HEK293T (cell line): ENCODE measurements around the gene AAK1.

Experiments
- CTCF ChIA-PET: fragments of 350-600 bp; formaldehyde crosslinking; extraction: SDS; loops from one replicate; lab custom pipeline; 2021; ENCODE audit warnings: antibody characterized with exemption, inconsistent platforms; lab: Yijun Ruan, JAX
- POLR2A ChIA-PET: fragments of 350-600 bp; formaldehyde crosslinking; extraction: SDS; loops from one replicate; lab custom pipeline; 2020; ENCODE audit warnings: antibody characterized with exemption, inconsistent platforms; lab: Yijun Ruan, JAX
- DNase-seq: peaks from one replicate; pipeline ENCODE4 v3.0.0; 2012; ENCODE audit warnings: mixed read lengths; ENCODE audit errors: extremely low spot score
- ARNT ChIP-seq: fragments of 450-650 bp; IDR thresholded peaks from 2 replicates; pipeline ENCODE4 v1.6.1; 2017; ENCODE audit warnings: mild to moderate bottlenecking
- BHLHE40 ChIP-seq: fragments of 450-650 bp; IDR thresholded peaks from 2 replicates; pipeline ENCODE4 v1.6.1; 2016; ENCODE audit warnings: mild to moderate bottlenecking, moderate library complexity, borderline replicate concordance
- CTBP1 ChIP-seq: fragments of 450-650 bp; IDR thresholded peaks from 2 replicates; pipeline ENCODE4 v1.6.1; 2016; ENCODE audit warnings: borderline replicate concordance
- ELF4 ChIP-seq: fragments of 450-650 bp; IDR thresholded peaks from 2 replicates; pipeline ENCODE4 v1.6.1; 2017; ENCODE audit warnings: antibody characterized with exemption
- FOXA1 ChIP-seq: fragments of 450-650 bp; IDR thresholded peaks from 2 replicates; pipeline ENCODE4 v1.6.1; 2016; ENCODE audit warnings: mild to moderate bottlenecking
- FOXK2 ChIP-seq: fragments of 450-650 bp; IDR thresholded peaks from 2 replicates; pipeline ENCODE4 v1.6.1; 2016; ENCODE audit warnings: mild to moderate bottlenecking
- FOXM1 ChIP-seq: fragments of 450-650 bp; IDR thresholded peaks from 2 replicates; pipeline ENCODE4 v1.6.1; 2017; ENCODE audit warnings: mild to moderate bottlenecking, borderline replicate concordance
- HDGF ChIP-seq: fragments of 450-650 bp; IDR thresholded peaks from 2 replicates; pipeline ENCODE4 v1.6.1; 2017; ENCODE audit warnings: antibody characterized with exemption, borderline replicate concordance
- L3MBTL2 ChIP-seq: fragments of 450-650 bp; conservative IDR thresholded peaks from 2 replicates; pipeline ENCODE4 v1.6.1; 2016; ENCODE audit warnings: mild to moderate bottlenecking
- LEF1 ChIP-seq: fragments of 450-650 bp; IDR thresholded peaks from 2 replicates; pipeline ENCODE4 v1.6.1; 2017; ENCODE audit warnings: mild to moderate bottlenecking, borderline replicate concordance
- NFRKB ChIP-seq: fragments of 450-650 bp; IDR thresholded peaks from 2 replicates; pipeline ENCODE4 v1.6.1; 2016; ENCODE audit warnings: mild to moderate bottlenecking, moderate library complexity
- PKNOX1 ChIP-seq: fragments of 450-650 bp; IDR thresholded peaks from 2 replicates; pipeline ENCODE4 v1.6.1; 2016
- SP1 ChIP-seq: fragments of 450-650 bp; IDR thresholded peaks from 2 replicates; pipeline ENCODE4 v1.6.1; 2017
- SUZ12 ChIP-seq: fragments of 450-650 bp; IDR thresholded peaks from 2 replicates; pipeline ENCODE4 v1.6.1; 2016; ENCODE audit warnings: mild to moderate bottlenecking
- TARDBP ChIP-seq: fragments of 450-650 bp; IDR thresholded peaks from 2 replicates; pipeline ENCODE4 v1.6.1; 2016
- ZNF384 ChIP-seq: fragments of 450-650 bp; IDR thresholded peaks from 2 replicates; pipeline ENCODE4 v1.6.1; 2016

Gene AAK1

DNA sequence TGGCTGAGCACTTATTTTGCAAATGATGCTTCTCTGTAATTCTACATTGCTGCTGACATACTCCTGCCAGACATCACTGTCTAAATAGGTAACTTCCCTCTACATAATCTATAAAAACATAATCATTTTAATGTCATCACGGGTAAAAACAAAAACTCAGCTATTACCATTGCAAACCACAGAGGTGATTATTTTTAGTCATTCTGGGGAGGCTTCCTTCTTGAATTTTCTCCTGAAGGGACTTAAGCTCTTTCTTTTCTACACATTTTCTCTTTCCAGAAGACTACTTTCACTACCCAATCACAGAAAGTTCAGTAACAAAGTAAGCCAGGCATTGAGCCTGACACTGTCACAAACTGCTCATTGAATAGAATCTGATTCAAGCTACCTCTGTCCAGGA, 165.9 kb downstream of the AAK1 start:
- TF ChIP-seq ELF4 (no peak), ARNT (no peak), FOXK2 (no peak)
- ChIA-PET POLR2A (no interaction called here), CTCF (interaction anchor here (0.9 kb wide), 1 partner anchor 40 kb away, joined by 3 read pairs; the partner anchor contains the start of gene NFU1)
- no peak for DNase-seq

DNA sequence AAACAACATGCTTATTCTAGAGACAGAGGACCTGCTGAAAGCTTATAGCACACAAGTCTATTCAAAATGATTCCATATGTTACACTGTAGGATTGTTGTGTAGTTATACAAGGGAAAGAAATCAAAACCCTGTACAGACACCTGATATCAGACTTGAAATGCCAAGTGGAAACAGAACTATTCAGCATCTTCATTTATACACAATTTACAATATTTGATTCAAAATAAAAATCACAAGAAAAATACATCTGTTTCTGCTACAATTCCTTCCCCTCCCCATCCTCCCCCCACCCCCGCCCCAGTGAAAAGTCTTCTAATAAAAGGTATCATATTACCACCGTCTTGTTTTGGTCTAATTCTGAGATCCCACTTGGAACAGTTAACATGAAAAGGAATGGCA, 168.9 kb downstream of the AAK1 start:
- POLR2A ChIA-PET, result no interaction called here
- TF ChIP-seq NFRKB (no peak), SUZ12 (no peak), ARNT (no peak), BHLHE40 (no peak), PKNOX1 (no peak), CTBP1 (no peak), ELF4 (no peak), LEF1 (no peak), ZNF384 (no peak), SP1 (no peak), FOXM1 (no peak), FOXK2 (no peak), L3MBTL2 (no peak), FOXA1 (no peak), HDGF (no peak), TARDBP (no peak)

DNA sequence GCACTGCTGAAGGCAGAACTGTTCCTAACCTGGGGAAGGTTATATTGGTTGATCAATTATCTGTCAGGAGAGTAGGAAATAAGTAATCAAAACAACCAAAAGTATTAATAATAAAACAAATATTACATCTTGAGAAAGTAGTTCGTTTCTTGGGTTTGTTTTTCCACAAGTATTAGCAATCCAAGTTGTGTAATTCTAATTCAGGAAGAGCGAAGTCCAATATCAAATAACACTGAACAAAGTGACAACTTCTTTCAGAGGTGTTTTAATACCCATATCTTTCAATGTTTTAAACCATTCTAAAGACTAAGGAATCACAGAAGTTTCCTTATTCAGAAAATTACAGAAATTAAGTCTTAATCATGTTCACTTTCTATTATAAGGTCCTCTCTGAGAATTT, 171.7 kb downstream of the AAK1 start:
- TF ChIP-seq ZNF384 (no peak), LEF1 (no peak), BHLHE40 (no peak), ARNT (no peak), CTBP1 (no peak), FOXA1 (no peak), FOXK2 (no peak), SP1 (no peak), PKNOX1 (no peak), FOXM1 (no peak), SUZ12 (no peak), L3MBTL2 (no peak), HDGF (no peak), ELF4 (no peak), NFRKB (no peak), TARDBP (no peak)
- ChIA-PET POLR2A (no interaction called here), CTCF (no interaction called here)
- no peak for DNase-seq

More for the DNA sequence above, 168.9 kb downstream of the AAK1 start:
- DNase-seq, result no peak
- CTCF ChIA-PET, result no interaction called here

GRCh38 chr2:69470911-69471310, 172.6 kb downstream of the AAK1 start:
- DNase-seq, result no peak
- ChIA-PET CTCF (no interaction called here), POLR2A (no interaction called here)
- TF ChIP-seq SUZ12 (no peak), SP1 (no peak), PKNOX1 (no peak), FOXK2 (no peak), ARNT (no peak), FOXA1 (no peak), FOXM1 (no peak), NFRKB (no peak), ZNF384 (no peak), TARDBP (no peak), CTBP1 (no peak), BHLHE40 (no peak)

DNA sequence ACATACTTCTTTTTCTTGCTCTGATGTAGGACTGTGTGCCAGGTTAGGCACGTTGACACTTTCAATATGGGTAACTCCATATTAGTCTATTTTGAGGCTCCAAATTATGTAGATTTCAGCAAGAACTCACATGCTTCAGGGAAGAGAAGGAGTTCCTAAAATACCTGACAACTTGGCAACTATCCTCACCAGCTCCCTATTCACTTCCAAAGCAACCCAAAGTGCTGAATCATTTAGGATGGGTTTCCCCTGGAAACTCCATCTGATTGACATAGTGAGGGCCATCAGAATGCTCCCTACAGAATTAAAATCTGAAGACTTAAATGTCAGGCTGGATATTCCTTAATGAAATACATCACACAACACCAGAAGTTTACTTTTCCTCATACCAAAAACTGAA, 173.8 kb downstream of the AAK1 start:
- DNase-seq, result no peak
- POLR2A ChIA-PET, result no interaction called here
- CTCF ChIA-PET, result no interaction called here
- no peak for TF ChIP-seq PKNOX1
- TF ChIP-seq ZNF384, result no peak
- no peak for TF ChIP-seq BHLHE40
- TF ChIP-seq SUZ12, result no peak
- TF ChIP-seq FOXA1, result no peak

- CTCF ChIA-PET, result no interaction called here
- TF ChIP-seq ZNF384 (no peak), FOXK2 (no peak), BHLHE40 (no peak), PKNOX1 (no peak), FOXA1 (no peak), CTBP1 (no peak), FOXM1 (no peak), TARDBP (no peak)
- POLR2A ChIA-PET, result no interaction called here
- no peak for DNase-seq
Observed at GRCh38 chr2:69469375-69469774, 174.2 kb downstream of the AAK1 start.
